H1 (cell line): ENCODE data around the gene MBP. TPM values are rescaled to one million over a fixed set of nuclear protein-coding genes. Genes with fewer than 3 reads are reported as not detected.

Source experiments
- CTCF ChIA-PET: fragments of 300-600 bp; sonication (Branson Sonifier 250); formaldehyde crosslinking; loops from one replicate; lab custom pipeline; 2021; ENCODE audit not compliant: partially characterized antibody; lab: Charles Lee
- POLR2A ChIA-PET: fragments of 300-600 bp; sonication (Branson Sonifier 250); formaldehyde crosslinking; loops from one replicate; lab custom pipeline; 2021; ENCODE audit warnings: inconsistent platforms; ENCODE audit not compliant: partially characterized antibody; lab: Charles Lee
- DNase-seq, 2 experiments: peaks; one replicate each; pipeline versions ENCODE4 v3.0.0 to v3.0.0-alpha.2; 2010 to 2022; ENCODE audit warnings: low spot score in 2 of 2, low read depth in 1 of 2, mixed read lengths in 1 of 2
- FAIRE-seq: peaks from 2 replicates; lab custom pipeline; 2011; peaks lifted over from hg19 to GRCh38; lab: Jason Lieb, UNC
- H2AFZ ChIP-seq: 2 replicates; pipeline ENCODE4 v1.8.1; 2012; ENCODE audit warnings: low read length, inconsistent platforms
- H2AK5ac ChIP-seq: 2 replicates; pipeline ENCODE4 v1.6.1; 2013; ENCODE audit warnings: low read depth, low read length
- H2BK120ac ChIP-seq: replicated peaks from 2 replicates; pipeline ENCODE3; 2013; ENCODE audit warnings: low read depth, low read length, inconsistent platforms
- H2BK12ac ChIP-seq: 2 replicates; pipeline ENCODE4 v1.6.1; 2013; ENCODE audit warnings: low read depth, low read length
- H2BK15ac ChIP-seq: 2 replicates; pipeline ENCODE4 v1.6.1; 2013; ENCODE audit warnings: low read length
- H2BK20ac ChIP-seq: 2 replicates; pipeline ENCODE4 v1.6.1; 2013; ENCODE audit warnings: low read length
- H2BK5ac ChIP-seq: 2 replicates; pipeline ENCODE4 v1.6.1; 2013; ENCODE audit warnings: low read depth, low read length
- H3K14ac ChIP-seq: 2 replicates; pipeline ENCODE4 v1.6.1; 2013; ENCODE audit warnings: inconsistent platforms; ENCODE audit not compliant: insufficient read length
- H3K18ac ChIP-seq: 2 replicates; pipeline ENCODE4 v1.6.1; 2013; ENCODE audit warnings: low read length; ENCODE audit errors: extremely low read depth
- H3K23ac ChIP-seq: 2 replicates; pipeline ENCODE4 v1.6.1; 2013; ENCODE audit warnings: inconsistent platforms; ENCODE audit not compliant: insufficient read length
- H3K23me2 ChIP-seq: 2 replicates; pipeline ENCODE4 v1.6.1; 2013; ENCODE audit warnings: low read depth, low read length
- H3K27ac ChIP-seq: 2 replicates; pipeline ENCODE4 v1.6.1; 2011; ENCODE audit warnings: low read depth, low read length, inconsistent platforms
- H3K27me3 ChIP-seq, 4 experiments: replicated peaks in 1 of 4; 1 replicate in 1 of 4; 2 replicates in 3 of 4; pipeline versions ENCODE4 v1.6.1 to v1.8.1; 2011 to 2013; ENCODE audit warnings: low read length in 3 of 4, mild to moderate bottlenecking in 3 of 4, inconsistent platforms in 2 of 4, mixed read lengths in 2 of 4, moderate library complexity in 1 of 4; ENCODE audit not compliant: control insufficient read depth in 3 of 4, insufficient read depth in 3 of 4; ENCODE audit errors: extremely low read depth in 1 of 4
- H3K36me3 ChIP-seq, 4 experiments: 2 replicates each; pipeline versions ENCODE4 v1.6.1 to v1.8.1; 2011 to 2013; ENCODE audit warnings: mild to moderate bottlenecking in 4 of 4, low read length in 3 of 4, moderate library complexity in 2 of 4, control low read depth in 1 of 4, inconsistent platforms in 1 of 4; ENCODE audit not compliant: insufficient read depth in 4 of 4, control insufficient read depth in 2 of 4
- H3K4ac ChIP-seq: replicated peaks from 2 replicates; pipeline ENCODE3; 2013; ENCODE audit warnings: low read length, low read depth, mixed read lengths, inconsistent platforms; ENCODE audit not compliant: insufficient read length
- H3K4me1 ChIP-seq, 4 experiments: replicated peaks in 1 of 4; 1 replicate in 1 of 4; 2 replicates in 3 of 4; pipeline versions ENCODE4 v1.6.1 to v1.8.1; 2011 to 2013; ENCODE audit warnings: low read length in 3 of 4, inconsistent platforms in 2 of 4, mixed read lengths in 1 of 4; ENCODE audit not compliant: insufficient read depth in 4 of 4, control insufficient read depth in 3 of 4
- H3K4me2 ChIP-seq, 2 experiments: 2 replicates each; pipeline versions ENCODE4 v1.6.1 to v1.8.1; 2011 to 2013; ENCODE audit warnings: low read depth in 2 of 2, low read length in 2 of 2, control low read depth in 1 of 2, inconsistent platforms in 1 of 2, mild to moderate bottlenecking in 1 of 2; ENCODE audit not compliant: insufficient read depth in 1 of 2
- H3K4me3 ChIP-seq, 4 experiments: fragments of 200-600, 300-600 bp in 1 of 4; sonication (generic), shearing (Covaris generic), sonication (Bioruptor Twin) in 1 of 4; 2 replicates each; pipeline versions ENCODE4 v1.5.1 to v1.8.1; 2011 to 2016; ENCODE audit warnings: low read length in 4 of 4, low read depth in 3 of 4, control low read depth in 2 of 4, inconsistent platforms in 2 of 4, mild to moderate bottlenecking in 2 of 4, mixed read lengths in 1 of 4, moderate library complexity in 1 of 4; ENCODE audit not compliant: insufficient read depth in 2 of 4; ENCODE audit errors: extremely low read depth in 1 of 4
- H3K56ac ChIP-seq: replicated peaks from 2 replicates; pipeline ENCODE3; 2013; ENCODE audit warnings: low read depth, mild to moderate bottlenecking, mixed read lengths, low read length, inconsistent platforms; ENCODE audit not compliant: insufficient read length
- H3K79me1 ChIP-seq: 2 replicates; pipeline ENCODE4 v1.6.1; 2013; ENCODE audit warnings: low read depth, low read length, control low read depth
- H3K79me2 ChIP-seq, 2 experiments: 2 replicates each; pipeline versions ENCODE4 v1.6.1 to v1.8.1; 2012 to 2013; ENCODE audit warnings: low read length in 2 of 2, mild to moderate bottlenecking in 2 of 2, inconsistent platforms in 1 of 2; ENCODE audit not compliant: insufficient read depth in 2 of 2, control insufficient read depth in 1 of 2
- H3K9ac ChIP-seq, 4 experiments: replicated peaks in 1 of 4; 1 replicate in 1 of 4; 2 replicates in 3 of 4; pipeline versions ENCODE4 v1.6.1 to v1.8.1; 2011 to 2013; ENCODE audit warnings: low read depth in 3 of 4, low read length in 3 of 4, control low read depth in 2 of 4, mild to moderate bottlenecking in 2 of 4, moderate library complexity in 2 of 4, inconsistent platforms in 1 of 4; ENCODE audit errors: extremely low read depth in 1 of 4
- H3K9me3 ChIP-seq, 2 experiments: 2 replicates each; pipeline versions ENCODE4 v1.6.1 to v1.8.1; 2012 to 2013; ENCODE audit warnings: mild to moderate bottlenecking in 2 of 2, moderate library complexity in 2 of 2, control low read depth in 1 of 2, inconsistent platforms in 1 of 2, low read depth in 1 of 2, low read length in 1 of 2, mixed read lengths in 1 of 2; ENCODE audit not compliant: insufficient read depth in 2 of 2
- H4K20me1 ChIP-seq, 2 experiments: replicated peaks in 1 of 2; 2 replicates each; pipeline versions ENCODE3 to v1.8.1; 2011 to 2013; ENCODE audit warnings: inconsistent platforms in 2 of 2, low read length in 2 of 2, mild to moderate bottlenecking in 1 of 2; ENCODE audit not compliant: insufficient read depth in 2 of 2, control insufficient read depth in 1 of 2
- H4K5ac ChIP-seq: 2 replicates; pipeline ENCODE4 v1.6.1; 2013; ENCODE audit warnings: low read length, low read depth, mixed read lengths, inconsistent platforms; ENCODE audit not compliant: insufficient read length
- H4K8ac ChIP-seq: 2 replicates; pipeline ENCODE4 v1.8.0; 2013; ENCODE audit warnings: mild to moderate bottlenecking, moderate library complexity, low read length, inconsistent platforms; ENCODE audit not compliant: insufficient read depth; ENCODE audit errors: extremely low read depth
- H4K91ac ChIP-seq: replicated peaks from 2 replicates; pipeline ENCODE3; 2013; ENCODE audit warnings: low read length, mixed read lengths, inconsistent platforms; ENCODE audit not compliant: insufficient read length
- CTBP2 ChIP-seq: IDR thresholded peaks from 2 replicates; pipeline ENCODE4 v1.7.0; 2011; ENCODE audit warnings: borderline replicate concordance, mild to moderate bottlenecking, moderate library complexity, mixed read lengths, low read length; ENCODE audit not compliant: insufficient read depth, insufficient read length
- FOSL1 ChIP-seq: IDR thresholded peaks from 2 replicates; pipeline ENCODE4 v1.6.1; 2011; ENCODE audit warnings: mild to moderate bottlenecking, low read depth, low read length, moderate library complexity; ENCODE audit not compliant: insufficient read depth
- WGBS, 2 experiments: shearing (Covaris generic) in 1 of 2; methylation state at CpG; one replicate each; pipeline versions ENCODE4 v1.1.6 to v1.1.7; 2013 to 2015; ENCODE audit warnings: low lambda C conversion rate in 2 of 2, mixed read lengths in 2 of 2, inconsistent platforms in 1 of 2, low coverage in 1 of 2, missing lambda C conversion rate in 1 of 2; ENCODE audit not compliant: insufficient replicate concordance in 2 of 2, insufficient coverage in 1 of 2, insufficient read length in 1 of 2; ENCODE audit errors: extremely low coverage in 1 of 2, missing lambda C conversion rate in 1 of 2; 5-methylcytosine and 5-hydroxymethylcytosine counted together
- polyA plus RNA-seq, 7 experiments: library from polyadenylated mRNA; depleted of rRNA in 3 of 7; stranded (reverse) in 5 of 7; unstranded in 2 of 7; fragments of >200 nt in 5 of 7; fragments of 200-250 nt in 2 of 7; gene quantifications; 1 replicate in 5 of 7; 2 replicates in 1 of 7; 4 replicates in 1 of 7; pipeline versions ENCODE4 v1.2.1 to v1.2.3, GENCODE V29; 2011 to 2013; ENCODE audit warnings: missing spikeins in 2 of 7, mixed read lengths in 2 of 7
- total RNA-seq: library from RNA; stranded (reverse); fragmentation: NEBNext Ultra II Directional; extraction: Animal tissue kit (Norgen Biotek cat#: 25700); gene quantifications from 2 replicates; pipeline ENCODE4 v1.2.1, GENCODE V29; 2021

MBP gene
- total and polyA plus RNA-seq, 2 of the 8 experiments (the other 6 are each of a cell fraction or from before 2014, with no cell fraction given) = 7.7 to 19.2 TPM

GRCh38 chr18:77139619-77140018 lies 7.0 kb upstream of the MBP start:
- H3K79me2 ChIP-seq = no peaks in the 10 kb centered on the region
- ChIA-PET CTCF (interaction anchor here (1.4 to 2.8 kb wide), 3 partner anchors 12 to 157 kb away, joined by 5 to 20 read pairs (median 5); no protein-coding TSS in a partner anchor), POLR2A (no interaction called here)
- H3K56ac ChIP-seq = no peak overlapping the region
- no peak overlapping the region for H2AFZ ChIP-seq
- no peak overlapping the region for H2BK12ac ChIP-seq
- H3K9me3 ChIP-seq = peaks cover 21 to 23% of the 10 kb centered on the region in 2 experiments
- TF ChIP-seq FOSL1 = no peak
- TF ChIP-seq CTBP2 = no peak
- no peak overlapping the region for H3K14ac ChIP-seq
- H3K36me3 ChIP-seq = no peaks in the 10 kb centered on the region
- H3K9ac ChIP-seq = no peak overlapping the region
- H3K18ac ChIP-seq = no peak overlapping the region
- no peak overlapping the region for H3K27ac ChIP-seq
- no peak overlapping the region for H2BK120ac ChIP-seq
- H3K23me2 ChIP-seq = no peaks in the 10 kb centered on the region
- DNase-seq (no peak), FAIRE-seq (no peak)
- no peak overlapping the region for H4K8ac ChIP-seq
- no peak overlapping the region for H3K4me2 ChIP-seq
- H3K23ac ChIP-seq = no peak overlapping the region
- no peak overlapping the region for H2AK5ac ChIP-seq
- H3K27me3 ChIP-seq = peaks cover 0 to 2% (median 0%) of the 10 kb centered on the region in 4 experiments; a peak in 2 of 7 replicates
- H4K91ac ChIP-seq = no peak overlapping the region
- H4K20me1 ChIP-seq = no peaks in the 10 kb centered on the region
- no peaks in the 10 kb centered on the region for H3K79me1 ChIP-seq
- H3K4me3 ChIP-seq = no peak overlapping the region
- H2BK20ac ChIP-seq = no peak overlapping the region
- no peak overlapping the region for H4K5ac ChIP-seq
- WGBS, 2 experiments = 96% methylated on average over 5 of the region's 5 CpGs; no CpG with 5 or more reads in 1 of the 2 experiments
- no peak overlapping the region for H2BK5ac ChIP-seq
- H2BK15ac ChIP-seq = no peak overlapping the region
- no peak overlapping the region for H3K4ac ChIP-seq
- H3K4me1 ChIP-seq = no peaks in the 10 kb centered on the region
